Peyer's patch (tissue), 4 donors: ENCODE data around the gene MEI1. TPM values are rescaled to one million over a fixed set of nuclear protein-coding genes. Genes with fewer than 3 reads are reported as not detected.

Source experiments
- DNase-seq, 3 donors: peaks; one replicate each; pipeline ENCODE4 v3.0.0-alpha.2; 2017 to 2019
- H3K27ac ChIP-seq, 4 donors: fragments of 200-600 bp; sonication (generic); one replicate each; pipeline ENCODE4 v1.5.1; 2016 to 2019
- H3K27me3 ChIP-seq, 2 donors: fragments of 200-600 bp; sonication (generic); one replicate each; pipeline ENCODE4 v1.5.1; 2019
- H3K36me3 ChIP-seq, 3 donors: fragments of 200-600 bp; sonication (generic); one replicate each; pipeline ENCODE4 v1.5.1; 2016 to 2019
- H3K4me1 ChIP-seq, 4 donors: fragments of 200-600 bp; sonication (generic); one replicate each; pipeline ENCODE4 v1.5.1; 2016 to 2019
- H3K4me3 ChIP-seq, 4 donors: fragments of 200-600 bp; sonication (generic); 1 replicate in 3 of 4; 2 replicates in 1 of 4; pipeline ENCODE4 v1.5.1; 2016 to 2019; ENCODE audit warnings: mild to moderate bottlenecking in 1 of 4
- H3K9me3 ChIP-seq, 4 donors: fragments of 200-600 bp; sonication (generic); one replicate each; pipeline ENCODE4 v1.5.1; 2016 to 2019; ENCODE audit warnings: mild to moderate bottlenecking in 1 of 4
- CTCF ChIP-seq, 6 experiments: fragments of 450-650 bp in 4 of 6; fragments of 200-600 bp in 2 of 6; sonication (generic) in 1 of 6; IDR thresholded peaks; one replicate each; pipeline ENCODE4 v1.5.1; 2017 to 2019; ENCODE audit warnings: antibody characterized with exemption in 6 of 6, mild to moderate bottlenecking in 3 of 6, moderate library complexity in 1 of 6
- POLR2A ChIP-seq, 2 donors: fragments of 450-650 bp; IDR thresholded peaks; one replicate each; pipeline ENCODE4 v1.5.1; 2017; ENCODE audit warnings: antibody characterized with exemption in 2 of 2, mild to moderate bottlenecking in 2 of 2, moderate library complexity in 2 of 2
- total RNA-seq, 4 donors: library from RNA; depleted of rRNA; stranded (reverse); fragments of >200 nt; gene quantifications; one replicate each; pipeline ENCODE4 v1.1.0, GENCODE V29; 2016

MEI1 gene
- total RNA-seq, 4 donors from 2014 or later, result 1.1 to 20.6 (median 11.7) TPM

GRCh38 chr22:41775338-41775737 is 76.0 kb downstream of the MEI1 start:
- H3K9me3 ChIP-seq, result no peaks in the 10 kb centered on the region
- H3K27ac ChIP-seq, result no peak overlapping the region
- no peak for DNase-seq
- H3K27me3 ChIP-seq, result no peaks in the 10 kb centered on the region
- no peaks in the 10 kb centered on the region for H3K4me1 ChIP-seq
- TF ChIP-seq POLR2A (IDR thresholded peaks at IDR 0.05) (no peak), CTCF (IDR thresholded peaks at IDR 0.05) (no peak)
- H3K36me3 ChIP-seq, result no peaks in the 10 kb centered on the region
- H3K4me3 ChIP-seq, result no peak overlapping the region

GRCh38 chr22:41775976-41776375 is 76.7 kb downstream of the MEI1 start:
- H3K36me3 ChIP-seq, result no peaks in the 10 kb centered on the region
- no peaks in the 10 kb centered on the region for H3K27me3 ChIP-seq
- TF ChIP-seq CTCF (IDR thresholded peaks at IDR 0.05), result no peak
- H3K9me3 ChIP-seq, result no peaks in the 10 kb centered on the region
- no peak overlapping the region for H3K4me3 ChIP-seq
- H3K27ac ChIP-seq, result no peak overlapping the region
- DNase-seq, result no peak
- H3K4me1 ChIP-seq, result peaks cover 0 to 5% (median 0%) of the 10 kb centered on the region in 4 donors

- Histone ChIP-seq H3K9me3 (no peaks in the 10 kb centered on the region), H3K27me3 (no peaks in the 10 kb centered on the region), H3K4me3 (no peak overlapping the region), H3K4me1 (peaks cover 0 to 5% (median 0%) of the 10 kb centered on the region in 4 donors), H3K27ac (no peak overlapping the region), H3K36me3 (no peaks in the 10 kb centered on the region)
- no peak for TF ChIP-seq POLR2A (IDR thresholded peaks at IDR 0.05)
- TF ChIP-seq CTCF (IDR thresholded peaks at IDR 0.05), result no peak
- no peak for DNase-seq
These were observed 77.1 kb downstream of the MEI1 start for GRCh38 chr22:41776381-41776780.

GRCh38 chr22:41777749-41778425 is 78.6 kb downstream of the MEI1 start:
- Histone ChIP-seq H3K27ac (no peak overlapping the region), H3K27me3 (no peaks in the 10 kb centered on the region), H3K9me3 (no peaks in the 10 kb centered on the region), H3K4me3 (no peak overlapping the region), H3K4me1 (peaks cover 0 to 9% (median 3%) of the 10 kb centered on the region in 4 donors), H3K36me3 (no peaks in the 10 kb centered on the region)
- no peak for DNase-seq
- TF ChIP-seq CTCF (IDR thresholded peaks at IDR 0.05) (no peak), POLR2A (IDR thresholded peaks at IDR 0.05) (no peak)

GRCh38 chr22:41779929-41780505 is 80.7 kb downstream of the MEI1 start:
- H3K36me3 ChIP-seq, result no peaks in the 10 kb centered on the region
- TF ChIP-seq CTCF (IDR thresholded peaks at IDR 0.05), result no peak
- TF ChIP-seq POLR2A (IDR thresholded peaks at IDR 0.05), result no peak
- H3K4me1 ChIP-seq, result peaks cover 0 to 9% (median 3%) of the 10 kb centered on the region in 4 donors
- no peaks in the 10 kb centered on the region for H3K9me3 ChIP-seq
- H3K27ac ChIP-seq, result peak overlapping the region in 2 of 4 donors; percentile 77 to 84
- H3K27me3 ChIP-seq, result no peaks in the 10 kb centered on the region
- no peak overlapping the region for H3K4me3 ChIP-seq
- no peak for DNase-seq
